Activated CD4-positive, alpha-beta T cell treated with anti-CD3 and anti-CD28 coated beads for 48 hours (primary cell): Measurements from ENCODE around the gene NAV2.
"Not testable (repeated sequence)": the region's sequence is repeated elsewhere in the genome, so short reads cannot be mapped to it uniquely, and the experiment has no call there.

Source experiments
- DNase-seq: peaks from one replicate; pipeline ENCODE4 v3.0.0-alpha.2; 2020

NAV2 gene

DNA sequence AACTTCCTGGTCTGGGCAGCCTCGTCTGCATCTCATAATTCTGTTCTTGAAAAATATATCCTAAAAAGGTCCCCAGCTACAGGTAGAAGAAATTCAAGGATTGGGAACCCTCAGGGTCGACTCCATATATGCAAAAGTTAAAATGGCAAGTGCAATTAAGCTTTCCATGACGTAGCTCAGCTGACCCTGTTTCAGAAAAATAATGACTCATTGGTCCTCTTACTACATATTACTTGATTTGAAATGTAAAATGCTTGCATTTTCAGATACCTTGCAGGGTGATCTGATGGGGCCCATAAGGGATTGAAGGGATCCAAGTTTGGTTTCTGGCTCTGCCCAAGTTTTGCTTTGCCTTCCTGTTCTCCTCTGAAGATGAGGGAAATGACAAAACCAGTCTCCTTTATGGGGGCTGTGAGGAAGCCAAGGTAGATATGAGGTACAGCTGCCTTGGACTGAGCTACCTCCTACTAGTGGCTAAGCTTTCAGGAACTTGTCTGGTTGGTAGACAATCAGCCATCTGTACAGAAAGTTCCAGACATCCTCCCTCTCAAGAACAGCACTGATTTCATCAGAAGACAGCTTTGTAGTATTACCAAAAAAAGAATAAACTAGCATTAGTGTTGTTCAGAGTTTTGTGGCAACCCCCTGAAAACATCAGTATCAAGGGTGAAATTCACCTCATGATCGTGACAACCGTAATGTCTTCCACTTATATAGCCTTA is 270.3 kb downstream of the NAV2 start:
- DNase-seq = no peak

DNA sequence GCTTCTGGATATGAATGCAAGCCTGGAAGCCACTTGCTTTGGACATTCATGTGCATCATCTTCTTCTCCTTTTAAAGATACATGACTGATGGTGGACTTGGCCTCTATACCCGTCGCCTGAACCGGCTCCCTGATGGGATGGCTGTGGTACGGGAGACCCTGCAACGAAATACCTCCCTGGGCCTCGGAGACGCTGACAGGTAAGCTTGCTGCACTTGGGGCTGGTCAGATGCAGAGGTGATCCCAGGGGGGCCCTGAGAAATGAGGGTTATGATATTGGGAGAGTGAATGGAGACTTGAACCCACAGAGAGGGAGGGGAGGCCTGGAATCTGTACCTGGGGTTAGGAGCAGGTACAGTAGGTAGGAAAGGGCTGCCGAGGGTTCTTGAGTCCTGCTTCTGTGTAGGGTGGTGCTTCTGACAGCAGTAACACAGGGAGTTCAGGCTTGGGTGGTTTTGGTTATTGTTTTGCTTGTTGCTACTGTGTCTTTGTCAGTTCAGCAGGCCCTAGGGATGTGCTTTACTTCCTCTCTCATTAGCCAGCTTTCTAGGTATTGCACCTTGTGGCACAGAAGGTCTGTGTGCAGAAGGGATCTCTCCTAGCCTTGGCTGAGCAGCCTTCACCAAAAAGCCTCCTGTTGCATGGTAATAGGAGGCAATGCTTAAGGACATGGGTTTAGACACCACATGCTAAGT is 271.6 kb downstream of the NAV2 start:
- no peak for DNase-seq

DNA sequence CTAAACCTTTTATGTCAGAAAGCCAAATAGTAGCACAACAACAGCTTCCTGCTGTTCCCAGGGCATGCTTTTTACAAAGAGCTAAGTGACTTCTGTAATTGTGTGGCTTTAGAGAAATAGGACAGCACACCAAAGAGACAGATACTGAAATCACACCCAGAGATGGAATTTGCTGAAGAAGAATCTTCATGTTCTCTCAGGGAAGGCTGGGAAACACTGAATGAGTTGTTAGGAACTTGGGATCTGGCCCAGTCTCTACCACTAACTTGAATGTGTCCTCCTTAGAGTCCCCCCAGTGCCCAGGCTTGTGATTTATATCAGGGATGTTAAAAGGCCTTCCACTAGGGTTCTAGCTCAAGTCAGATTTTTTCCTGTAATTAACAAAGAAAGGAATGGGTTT is 272.5 kb downstream of the NAV2 start:
- DNase-seq = no peak

DNA sequence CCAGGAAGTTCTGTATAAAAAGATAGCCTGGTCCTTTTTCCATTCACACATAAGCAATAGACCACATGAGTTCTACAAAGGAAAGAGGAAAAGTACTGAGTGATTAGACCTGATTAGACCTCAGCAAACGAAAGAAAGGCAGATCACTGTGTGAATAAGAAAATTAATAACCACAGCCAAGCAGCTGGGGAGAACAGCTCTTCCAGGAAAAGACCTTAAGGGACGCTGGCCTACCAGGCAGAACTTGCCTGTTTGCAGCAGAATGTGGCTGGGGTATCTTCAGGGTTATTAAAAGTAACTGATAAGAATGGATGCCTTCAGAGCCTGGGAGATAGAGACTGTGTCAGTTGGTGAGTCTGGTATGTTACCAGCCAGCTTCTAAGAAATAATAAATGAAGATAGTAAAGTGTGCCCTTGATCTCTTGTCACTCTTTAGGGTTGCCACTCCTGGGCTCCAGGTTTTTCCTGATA is 274.7 kb downstream of the NAV2 start:
- no peak for DNase-seq

DNA sequence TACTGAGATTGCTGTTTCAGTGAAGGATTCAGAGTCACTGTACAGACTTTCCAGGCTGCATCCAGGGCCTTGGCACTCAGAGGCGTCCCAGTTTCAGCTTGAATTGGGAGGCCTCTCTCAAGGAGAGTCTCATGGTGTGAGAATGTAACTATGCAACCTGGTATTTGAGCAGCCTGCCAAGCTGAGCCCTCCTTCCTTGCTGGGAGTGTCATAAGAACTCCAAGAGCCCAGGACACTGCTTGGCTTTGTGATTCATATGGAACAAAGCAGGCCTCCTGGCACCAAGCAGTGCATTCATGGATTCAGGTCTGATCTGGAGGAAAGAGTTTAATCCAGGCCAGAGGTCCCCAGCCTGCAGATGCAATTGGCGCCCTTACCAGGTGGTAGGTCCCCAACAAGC is 276.0 kb downstream of the NAV2 start:
- DNase-seq = no peak

DNA sequence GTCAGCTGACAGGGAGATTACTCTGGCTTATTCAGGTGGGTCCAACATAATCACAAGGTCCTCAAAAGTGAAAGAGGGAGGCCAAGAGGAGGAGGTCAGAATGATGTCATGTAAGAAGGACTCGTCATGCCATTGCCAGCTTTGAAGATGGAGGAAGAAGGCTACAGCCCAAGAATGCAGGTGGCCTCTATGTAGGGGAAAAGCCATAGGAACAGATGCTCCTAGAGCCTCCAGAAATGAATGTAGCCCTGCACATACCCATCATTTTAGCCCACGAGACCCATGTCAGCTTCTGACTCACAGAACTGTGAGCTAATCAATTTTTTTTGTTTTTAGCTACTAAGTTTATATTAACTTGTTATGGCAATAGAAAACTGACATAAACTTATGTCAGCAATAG is 276.6 kb downstream of the NAV2 start:
- no peak for DNase-seq

DNA sequence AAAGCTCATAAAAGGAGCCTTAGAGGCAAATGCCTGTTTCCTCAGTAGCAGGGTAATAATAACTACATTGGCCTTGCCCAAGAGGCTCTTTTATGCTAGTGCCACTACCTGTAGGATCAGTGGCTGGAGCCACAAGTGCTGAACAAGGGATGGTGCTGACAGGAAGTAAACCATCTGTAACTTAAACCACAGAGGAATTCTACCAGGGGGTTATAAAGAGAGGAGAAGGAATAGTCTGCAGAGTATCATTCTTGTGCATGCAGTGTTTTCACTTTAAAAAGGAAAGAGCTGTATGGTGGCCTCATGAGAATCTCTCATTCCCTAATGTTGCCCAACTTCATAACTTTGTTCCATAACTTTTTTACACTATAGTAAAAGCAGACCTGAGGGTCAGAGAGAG is 279.5 kb downstream of the NAV2 start:
- no peak for DNase-seq

DNA sequence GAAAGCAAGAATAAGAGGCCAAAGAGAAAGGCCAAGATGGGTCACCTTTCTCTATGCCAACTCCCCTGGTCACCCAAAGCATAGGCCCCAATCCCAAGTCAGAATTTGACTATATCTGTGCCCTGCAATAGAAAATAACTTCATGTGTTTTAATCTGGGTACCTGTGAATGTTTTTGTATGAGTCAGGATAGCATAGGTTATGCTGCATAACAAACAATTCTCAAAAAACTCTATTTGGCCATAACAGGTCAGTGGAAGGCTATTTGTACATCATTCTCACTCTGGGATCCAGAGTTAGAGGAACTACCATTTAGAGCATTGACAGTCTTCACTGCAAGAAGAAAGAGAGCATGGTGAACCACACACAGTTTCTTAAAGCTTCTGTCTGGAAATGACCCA is 280.4 kb downstream of the NAV2 start:
- no peak for DNase-seq

DNA sequence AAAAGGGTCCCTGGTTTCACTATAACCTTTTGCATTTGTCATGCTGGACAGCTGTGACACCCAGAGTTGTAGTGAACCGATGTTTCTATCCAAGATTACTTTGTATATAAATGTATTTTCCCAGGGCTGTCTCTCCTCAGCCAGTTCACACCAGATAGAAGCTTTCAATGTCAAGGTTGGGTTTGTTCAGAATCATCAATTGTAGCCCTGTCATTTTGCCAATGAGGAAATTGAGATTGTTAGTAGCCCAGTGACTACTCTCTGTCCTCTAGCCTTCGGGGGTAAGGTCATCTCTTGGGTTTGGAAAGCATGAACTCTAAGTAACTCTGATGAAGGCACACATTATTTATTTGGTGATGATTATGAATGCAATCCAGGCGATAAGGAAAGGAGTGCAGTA is 282.0 kb downstream of the NAV2 start:
- DNase-seq = no peak

DNA sequence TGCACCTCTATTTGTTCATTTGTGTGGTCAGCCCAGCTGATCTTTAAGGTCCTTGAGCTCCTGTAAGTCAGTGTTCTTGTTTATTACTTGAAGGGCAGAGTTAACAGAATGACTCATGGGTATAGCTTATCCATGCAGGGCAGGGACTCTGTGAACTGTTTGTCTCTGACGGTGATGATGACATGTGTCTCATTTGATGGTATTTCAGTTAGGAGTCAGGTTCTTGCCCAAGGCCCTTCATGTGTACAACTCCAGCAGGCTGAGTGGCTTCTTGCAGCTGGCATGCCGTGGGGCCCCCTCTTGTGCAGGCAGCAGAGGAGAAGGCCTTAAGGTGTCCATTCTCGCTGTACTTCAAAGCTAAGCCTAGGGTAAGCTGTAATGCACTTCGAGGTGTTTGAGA is 282.5 kb downstream of the NAV2 start:
- DNase-seq = no peak

DNA sequence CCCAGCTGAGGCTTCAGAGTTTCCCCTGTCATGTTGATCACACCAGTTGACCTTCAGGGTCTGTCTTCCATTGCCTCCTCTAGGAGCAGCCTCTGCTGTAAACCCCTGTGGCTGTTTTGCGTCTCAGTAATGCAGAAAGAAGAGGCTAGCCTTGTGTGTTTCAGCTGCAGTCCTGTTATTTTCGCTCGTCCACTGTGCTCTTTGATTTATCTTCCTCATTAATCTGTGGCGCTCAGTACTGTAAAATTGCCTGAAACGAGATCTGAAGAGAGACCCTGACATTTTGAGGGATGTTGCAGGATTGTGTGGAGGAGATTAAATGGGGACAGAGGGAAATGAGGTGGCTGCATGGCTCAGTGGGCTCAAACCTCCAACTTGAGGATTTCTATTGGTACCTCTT is 283.9 kb downstream of the NAV2 start:
- DNase-seq = no peak

DNA sequence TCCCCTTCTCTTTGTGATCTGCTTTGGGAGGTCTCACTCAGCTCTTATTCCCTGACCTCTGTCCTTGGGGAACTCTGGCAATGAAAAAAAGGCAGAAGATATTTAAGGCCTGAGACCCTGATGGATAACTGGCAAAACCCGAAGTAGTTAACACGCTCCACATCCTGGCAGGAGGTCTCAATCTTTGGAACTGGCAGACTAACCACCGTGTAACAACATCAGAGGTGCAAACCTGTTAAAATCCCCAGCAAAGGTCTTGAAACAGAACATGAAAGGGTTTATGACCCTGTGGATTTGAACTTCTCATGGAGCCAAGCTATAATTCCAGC is 287.3 kb downstream of the NAV2 start:
- DNase-seq = no peak

DNA sequence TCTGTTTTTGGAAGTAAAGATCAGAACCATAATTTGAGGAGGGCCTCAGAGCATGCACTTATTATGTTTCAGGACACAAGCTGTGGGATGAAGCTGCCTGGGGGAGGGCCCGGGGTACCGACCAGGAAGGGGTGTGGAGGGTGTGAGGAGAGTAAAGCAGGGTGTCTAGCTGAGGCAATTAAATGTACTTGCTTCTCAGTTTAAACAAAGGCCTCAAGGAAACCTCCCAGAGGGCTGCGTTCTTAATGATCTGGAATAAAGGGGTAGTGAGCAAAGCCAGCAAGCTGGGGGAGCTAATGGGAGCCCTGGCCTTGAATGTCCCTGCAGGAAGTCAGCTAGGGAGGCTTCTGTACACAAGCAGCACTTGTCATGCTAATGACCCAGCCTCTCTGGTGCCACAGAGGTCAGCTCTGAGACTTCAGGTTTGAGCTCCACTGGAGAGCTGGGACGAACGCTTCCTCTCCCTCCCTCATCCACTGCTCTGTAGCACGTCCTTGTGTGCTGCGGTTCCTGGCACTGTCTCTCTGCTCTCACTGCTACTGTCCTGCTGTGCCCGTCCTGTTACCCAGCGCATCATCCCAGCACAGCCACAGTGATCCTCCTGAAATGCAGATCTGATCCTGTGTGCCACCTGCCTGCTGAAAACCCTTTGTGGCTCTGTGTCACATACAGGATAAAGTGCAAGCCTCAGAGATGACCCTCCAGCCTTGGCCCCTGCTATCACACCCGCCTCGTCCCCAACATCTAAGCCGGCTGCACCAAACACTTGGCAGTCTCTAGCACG is 287.9 kb downstream of the NAV2 start:
- DNase-seq = no peak

DNA sequence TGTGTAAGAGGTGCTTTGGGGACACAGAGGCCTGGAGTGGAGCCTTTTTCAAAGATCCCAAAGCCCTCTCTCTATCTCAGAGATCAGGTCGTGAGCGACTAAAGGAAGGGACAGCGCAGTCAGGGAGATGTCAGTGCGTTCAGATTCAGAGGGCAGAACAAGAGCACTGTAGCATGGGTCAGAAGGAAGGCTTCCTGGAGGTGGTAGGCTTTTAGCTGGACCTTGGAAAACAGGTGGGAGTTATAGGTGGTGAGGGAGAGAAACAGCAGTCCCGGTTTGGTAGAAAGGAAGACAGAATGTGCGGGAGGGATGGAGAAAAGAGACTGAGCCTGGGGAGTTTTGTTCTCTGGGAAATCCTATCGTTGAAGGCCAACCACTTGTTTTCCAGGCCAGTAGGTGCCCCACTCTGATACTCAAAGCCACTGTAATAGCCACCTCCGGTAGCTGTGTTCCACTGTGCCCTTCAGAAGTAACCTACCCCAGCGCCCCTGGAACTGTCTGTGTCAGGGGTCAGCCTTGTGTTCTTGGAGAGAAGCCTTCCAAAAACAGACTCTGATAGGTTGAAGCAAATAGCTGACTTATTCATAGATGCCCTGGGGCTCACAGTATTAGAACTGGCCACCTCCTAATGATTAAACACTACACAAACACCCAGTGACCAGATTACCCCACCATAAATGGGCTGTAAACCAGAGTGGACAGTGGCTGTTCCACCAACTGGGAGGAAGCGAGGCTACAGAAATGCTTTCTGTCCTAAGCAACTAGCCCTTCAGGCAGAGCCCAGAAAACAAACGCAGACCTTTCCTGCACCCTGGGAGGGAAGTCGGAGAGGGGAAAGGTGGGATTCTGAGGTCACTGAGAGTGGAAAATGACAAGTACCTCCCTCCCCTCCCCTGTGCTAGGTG is 289.9 kb downstream of the NAV2 start:
- no peak for DNase-seq

DNA sequence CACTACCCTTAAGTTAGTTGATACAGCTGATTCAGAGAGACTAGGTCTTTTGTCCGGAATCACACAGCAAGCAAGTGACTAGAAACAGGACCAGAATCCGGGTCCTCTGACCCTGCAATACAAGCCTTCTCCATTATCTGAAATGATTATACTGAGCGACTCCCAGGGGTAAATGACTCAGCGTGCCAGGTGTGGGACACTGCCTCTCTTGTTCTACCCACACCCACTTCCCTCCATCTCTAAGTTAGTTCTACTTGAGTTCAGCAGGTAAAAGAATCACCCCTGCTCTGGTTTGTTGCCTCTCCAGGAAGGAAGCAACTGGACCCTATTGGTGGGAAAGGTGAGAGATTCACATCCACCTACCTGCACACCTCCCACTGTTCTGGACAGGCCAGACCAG is 290.7 kb downstream of the NAV2 start:
- no peak for DNase-seq

DNA sequence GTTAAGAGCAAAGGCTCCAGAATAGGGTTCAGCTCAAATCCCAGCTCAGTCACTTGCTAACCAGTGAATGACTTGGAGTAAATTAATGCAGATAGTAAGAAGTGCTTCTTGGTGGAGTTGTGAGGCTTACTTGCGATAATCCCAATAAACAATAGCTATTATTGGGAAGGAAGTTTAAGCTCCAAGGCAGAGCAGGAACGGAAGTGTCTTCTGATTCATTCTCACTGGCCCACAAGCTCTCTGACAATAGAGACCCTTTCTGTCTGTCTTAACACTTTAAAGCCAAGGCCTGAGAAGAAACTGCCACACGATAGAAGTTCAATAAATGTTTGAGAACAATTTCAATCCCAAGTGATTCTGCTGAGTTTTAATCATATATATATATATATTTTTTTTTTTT is 292.2 kb downstream of the NAV2 start:
- DNase-seq = no peak

DNA sequence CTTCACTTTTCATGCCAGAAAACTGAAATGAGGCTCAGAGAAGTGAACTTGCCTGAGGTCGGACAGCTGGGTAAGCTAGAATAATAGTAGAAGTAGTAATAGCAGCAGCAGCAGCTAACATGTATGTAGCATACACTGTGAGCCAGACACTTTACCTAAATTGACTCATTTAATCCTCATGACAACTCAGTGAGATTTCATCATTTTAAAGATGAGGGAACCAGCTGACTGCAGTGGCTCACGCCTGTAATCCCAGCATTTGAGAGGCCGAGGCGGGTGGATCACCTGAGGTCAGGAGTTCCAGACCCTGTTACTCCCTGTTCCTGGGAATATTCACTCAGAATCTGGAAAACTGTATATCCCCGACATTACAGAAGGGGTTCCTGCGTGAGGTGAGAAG is 293.1 kb downstream of the NAV2 start:
- DNase-seq = no peak

DNA sequence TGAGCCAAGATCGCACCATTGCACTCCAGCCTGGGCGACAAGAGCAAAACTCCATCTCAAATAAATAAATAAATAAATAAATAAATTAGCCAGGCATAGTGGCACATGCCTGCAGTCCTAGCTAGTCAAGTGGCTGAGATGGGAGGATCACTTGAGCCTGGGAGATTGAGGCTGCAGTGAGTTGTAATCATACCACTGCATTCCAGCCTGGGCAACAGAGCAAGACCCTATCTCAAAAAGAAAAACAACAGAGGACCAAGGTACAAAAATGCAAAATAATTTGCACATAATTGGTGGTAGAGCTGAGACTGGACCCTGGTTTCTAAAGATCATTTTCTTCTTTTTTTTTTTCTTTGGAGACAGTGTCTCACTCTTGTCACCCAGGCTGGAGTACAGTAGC is 294.0 kb downstream of the NAV2 start:
- DNase-seq = not testable (repeated sequence)

DNA sequence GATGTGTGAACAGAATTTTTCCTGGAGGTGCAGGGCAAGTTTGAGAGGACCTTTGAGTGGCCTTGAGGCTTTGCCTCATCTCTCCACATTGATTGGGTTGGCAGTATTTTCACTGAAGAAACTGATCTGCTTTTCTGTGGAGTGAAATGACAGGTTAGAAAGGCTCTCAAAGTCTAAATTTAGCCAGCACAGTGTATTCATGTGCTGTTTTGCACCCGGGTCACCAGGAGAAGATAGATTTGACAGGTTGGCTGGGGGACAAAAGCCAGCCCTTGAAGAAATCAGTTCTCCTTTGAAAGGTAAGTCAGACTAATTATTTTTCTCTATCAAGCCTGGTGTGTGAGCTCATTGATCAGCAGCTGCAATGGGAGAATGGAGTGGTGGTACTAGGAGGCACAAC is 294.7 kb downstream of the NAV2 start:
- DNase-seq = no peak

DNA sequence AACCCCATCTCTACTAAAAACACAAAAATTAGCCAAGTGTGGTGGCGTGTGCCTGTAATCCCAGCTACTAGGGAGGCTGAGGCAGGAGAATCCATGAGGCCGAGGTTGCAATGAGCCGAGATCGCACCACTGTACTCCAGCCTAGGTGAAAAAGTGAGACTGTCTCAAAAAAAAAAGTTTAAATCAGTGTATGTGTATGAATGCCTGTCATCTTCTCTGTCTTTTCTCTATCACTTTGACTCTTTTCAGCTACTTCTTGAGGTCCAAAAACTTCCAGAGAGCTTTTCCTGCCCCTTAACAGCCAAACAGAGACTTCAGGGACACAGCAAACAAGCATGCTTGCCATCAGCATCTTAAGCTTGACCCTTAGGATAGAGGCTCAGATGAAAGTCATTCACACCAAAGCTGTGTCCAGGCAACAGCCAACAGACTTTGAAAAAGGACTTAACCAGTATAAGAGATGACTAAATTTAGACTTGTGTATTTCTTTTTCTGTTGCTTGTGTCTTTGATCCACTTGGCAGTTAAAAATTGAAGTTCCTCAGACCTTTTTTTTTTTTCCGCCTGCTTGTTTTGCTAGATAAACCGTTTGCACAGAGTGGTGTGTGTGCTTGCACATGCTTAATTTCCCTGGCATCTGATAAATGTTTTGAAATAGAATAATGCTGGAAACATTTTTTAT is 295.7 kb downstream of the NAV2 start:
- DNase-seq = no peak

DNA sequence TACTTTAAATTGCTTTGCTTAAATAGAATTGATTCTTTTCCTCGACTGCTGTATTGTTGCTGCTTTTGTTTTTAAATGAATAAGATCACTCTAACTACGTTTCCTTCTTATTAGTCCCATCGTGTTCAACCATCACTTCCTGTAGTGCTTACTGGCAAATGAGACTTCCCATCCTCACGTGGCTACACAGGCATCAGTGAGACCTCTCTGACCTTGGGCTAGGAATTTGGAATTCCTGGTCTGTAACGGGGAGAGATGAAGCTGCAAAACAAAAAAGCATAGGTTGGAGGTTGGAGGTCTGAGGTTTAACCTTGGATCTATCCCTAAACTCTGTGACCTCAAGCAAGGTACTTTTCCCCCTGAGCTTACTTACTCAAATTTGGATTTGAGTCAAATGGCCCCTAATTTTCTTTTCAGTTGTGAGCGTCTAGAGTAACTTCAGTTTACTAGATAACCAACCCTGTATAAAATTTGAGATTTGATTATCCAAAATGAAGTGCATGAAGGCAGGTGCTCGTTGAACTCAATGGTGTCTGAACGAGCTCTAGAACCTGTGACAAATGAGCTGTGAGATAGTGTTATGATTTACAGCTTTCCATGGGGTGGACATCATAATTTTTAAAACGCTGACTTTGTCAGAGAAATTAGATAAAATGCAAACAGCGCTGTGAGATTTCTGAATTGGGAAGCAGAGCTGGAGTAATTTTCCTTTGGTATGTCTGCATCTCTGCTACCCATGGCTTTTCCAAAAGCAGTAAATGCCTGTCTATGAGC is 296.4 kb downstream of the NAV2 start:
- no peak for DNase-seq
